Measurements from ENCODE around the gene C3orf70.

- TF ChIP-seq EZH2 (IDR thresholded peaks at IDR 0.05; ENCODE audit: insufficient read depth, low read length): no peak
- TF ChIP-seq, protein P1, sequence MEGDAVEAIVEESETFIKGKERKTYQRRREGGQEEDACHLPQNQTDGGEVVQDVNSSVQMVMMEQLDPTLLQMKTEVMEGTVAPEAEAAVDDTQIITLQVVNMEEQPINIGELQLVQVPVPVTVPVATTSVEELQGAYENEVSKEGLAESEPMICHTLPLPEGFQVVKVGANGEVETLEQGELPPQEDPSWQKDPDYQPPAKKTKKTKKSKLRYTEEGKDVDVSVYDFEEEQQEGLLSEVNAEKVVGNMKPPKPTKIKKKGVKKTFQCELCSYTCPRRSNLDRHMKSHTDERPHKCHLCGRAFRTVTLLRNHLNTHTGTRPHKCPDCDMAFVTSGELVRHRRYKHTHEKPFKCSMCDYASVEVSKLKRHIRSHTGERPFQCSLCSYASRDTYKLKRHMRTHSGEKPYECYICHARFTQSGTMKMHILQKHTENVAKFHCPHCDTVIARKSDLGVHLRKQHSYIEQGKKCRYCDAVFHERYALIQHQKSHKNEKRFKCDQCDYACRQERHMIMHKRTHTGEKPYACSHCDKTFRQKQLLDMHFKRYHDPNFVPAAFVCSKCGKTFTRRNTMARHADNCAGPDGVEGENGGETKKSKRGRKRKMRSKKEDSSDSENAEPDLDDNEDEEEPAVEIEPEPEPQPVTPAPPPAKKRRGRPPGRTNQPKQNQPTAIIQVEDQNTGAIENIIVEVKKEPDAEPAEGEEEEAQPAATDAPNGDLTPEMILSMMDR (IDR thresholded peaks at IDR 0.05; ENCODE audit: insufficient read depth, low read depth, low read length): no peak
Observed at GRCh38 chr3:185151101-185151963, 1.5 kb downstream of the C3orf70 start.
